SU-DHL-6 (cell line): ENCODE results near the gene CT45A9.
"Not testable (repeated sequence)": the region's sequence is repeated elsewhere in the genome, so short reads cannot be mapped to it uniquely, and the experiment has no call there.

Experiments used
- H2AFZ ChIP-seq: fragments of 200-600 bp; sonication (generic); 2 replicates; pipeline ENCODE4 v1.6.1; 2014; ENCODE audit warnings: low read depth, mild to moderate bottlenecking, moderate library complexity, mixed read lengths, antibody characterized with exemption, low read length; ENCODE audit not compliant: severe bottlenecking
- H3F3A ChIP-seq: fragments of 200-600 bp; shearing (Covaris generic); 2 replicates; pipeline ENCODE4 v1.6.0; 2016; ENCODE audit warnings: antibody characterized with exemption, mild to moderate bottlenecking; ENCODE audit not compliant: insufficient read depth
- H3K27ac ChIP-seq: fragments of 200-600 bp; sonication (generic); 2 replicates; pipeline ENCODE4 v1.5.1; 2016; ENCODE audit warnings: low read depth, mild to moderate bottlenecking, low read length, moderate library complexity, mixed read lengths
- H3K27me3 ChIP-seq: fragments of 200-600 bp; sonication (generic), shearing (Covaris generic); 2 replicates; pipeline ENCODE4 v1.6.0; 2014; ENCODE audit warnings: mild to moderate bottlenecking, low read length
- H3K36me3 ChIP-seq: fragments of 200-600 bp; sonication (generic); 2 replicates; pipeline ENCODE4 v1.6.1; 2014; ENCODE audit warnings: mild to moderate bottlenecking, low read length, mixed read lengths
- H3K4me2 ChIP-seq: fragments of 300-600, 200-600 bp; shearing (Covaris generic), sonication (generic); 2 replicates; pipeline ENCODE4 v1.6.0; 2014; ENCODE audit warnings: low read length, low read depth, mild to moderate bottlenecking; ENCODE audit not compliant: poor library complexity, severe bottlenecking
- H3K4me3 ChIP-seq: fragments of 200-600 bp; sonication (generic); 2 replicates; pipeline ENCODE4 v1.5.1; 2014; ENCODE audit warnings: antibody characterized with exemption, low read length, mild to moderate bottlenecking, mixed read lengths; ENCODE audit not compliant: insufficient read depth, poor library complexity, severe bottlenecking
- H3K79me2 ChIP-seq: fragments of 200-600 bp; sonication (generic); 2 replicates; pipeline ENCODE4 v1.6.1; 2014; ENCODE audit warnings: mild to moderate bottlenecking, low read length, moderate library complexity; ENCODE audit not compliant: insufficient read depth
- H3K9ac ChIP-seq: fragments of 200-600 bp; sonication (generic); 2 replicates; pipeline ENCODE4 v1.7.0; 2014; ENCODE audit warnings: mild to moderate bottlenecking, low read length
- H3K9me2 ChIP-seq: fragments of 200-600 bp; sonication (generic); replicated peaks from 2 replicates; pipeline ENCODE4 v1.6.1; 2014; ENCODE audit warnings: low read length; ENCODE audit not compliant: insufficient read depth
- H3K9me3 ChIP-seq: fragments of 200-600 bp; sonication (generic); 2 replicates; pipeline ENCODE4 v1.6.1; 2014; ENCODE audit warnings: low read length, mixed read lengths; ENCODE audit not compliant: insufficient read depth
- H4K20me1 ChIP-seq: fragments of 200-600 bp; sonication (generic); 2 replicates; pipeline ENCODE4 v1.6.1; 2014; ENCODE audit warnings: low read depth, mild to moderate bottlenecking, antibody characterized with exemption, low read length, moderate library complexity, mixed read lengths
- CTCF ChIP-seq: fragments of 200-600 bp; sonication (generic); IDR thresholded peaks from one replicate; pipeline ENCODE4 v1.5.1; 2017; ENCODE audit warnings: antibody characterized with exemption, mild to moderate bottlenecking, low read length, moderate library complexity; ENCODE audit not compliant: insufficient read depth, poor library complexity, severe bottlenecking
- EZH2phosphoT487 ChIP-seq: fragments of 200-600 bp; sonication (generic), shearing (Covaris generic); conservative IDR thresholded peaks from 2 replicates; pipeline ENCODE4 v1.6.1; 2018; ENCODE audit warnings: mild to moderate bottlenecking, antibody characterized with exemption, low read length, moderate library complexity, mixed read lengths

CT45A9 gene

DNA sequence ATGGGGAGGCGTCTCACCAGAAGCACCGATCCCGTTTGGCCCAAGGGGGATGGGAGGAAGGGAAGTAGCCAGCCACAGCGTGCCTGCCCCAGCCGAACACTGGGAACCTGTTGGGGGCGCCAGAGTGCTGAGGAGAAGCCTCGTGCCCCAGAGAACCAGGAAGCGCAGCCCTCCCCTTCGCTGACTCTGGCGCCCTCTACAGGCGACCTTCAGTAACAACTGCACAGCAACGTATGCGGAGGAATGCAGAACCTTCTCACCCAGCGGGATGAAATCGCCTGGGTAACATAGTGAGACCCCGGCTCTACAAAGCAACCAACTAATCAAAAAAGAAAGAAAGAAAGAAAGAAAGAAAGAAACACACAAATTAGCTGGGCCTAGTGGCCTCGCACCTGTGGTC, at the start of gene CT45A9:
Gene CT45A9, minus strand, starts transcription at position 101 of the 400 bp plus-strand sequence. CDS start 3,751 bp downstream, outside the sequence.
- not testable (repeated sequence) for H3K9me2 ChIP-seq, H2AFZ ChIP-seq, H3K36me3 ChIP-seq, H3K4me2 ChIP-seq, H3K9ac ChIP-seq, H3K79me2 ChIP-seq, H3K4me3 ChIP-seq, H3K9me3 ChIP-seq, H3F3A ChIP-seq, H3K27me3 ChIP-seq, H3K27ac ChIP-seq, H4K20me1 ChIP-seq

- not testable (repeated sequence) for H3K9me2 ChIP-seq, H3K9me3 ChIP-seq, H3K4me2 ChIP-seq, H2AFZ ChIP-seq, H3K36me3 ChIP-seq, H4K20me1 ChIP-seq, H3K79me2 ChIP-seq, H3F3A ChIP-seq, H3K4me3 ChIP-seq, H3K27ac ChIP-seq, H3K9ac ChIP-seq, H3K27me3 ChIP-seq
Measured at GRCh38 chrX:135920516-135920915, 48.9 kb upstream of the CT45A9 start.

DNA sequence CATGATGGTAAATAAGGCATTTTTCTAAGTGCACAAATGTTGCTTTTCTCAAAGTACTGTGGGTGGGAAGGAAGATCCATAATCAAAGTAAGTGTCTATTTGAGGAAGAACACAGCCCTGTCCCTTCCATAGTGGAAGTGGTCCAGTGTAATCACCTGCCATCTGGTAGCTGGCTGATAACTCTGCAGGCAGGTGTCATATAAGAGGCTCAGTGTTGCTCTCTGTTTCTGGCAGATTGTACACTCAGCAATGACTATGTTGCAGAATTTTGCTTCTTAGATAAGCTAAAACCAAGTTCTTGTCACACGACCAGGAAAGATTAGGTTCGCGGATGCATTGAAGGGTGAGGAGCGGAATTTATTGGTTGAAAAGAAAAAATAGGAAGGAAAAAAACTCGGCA, 42.8 kb upstream of the CT45A9 start:
- Histone ChIP-seq H3K36me3 (no peaks in the 10 kb centered on the region), H3K27ac (no peak overlapping the region), H4K20me1 (no peaks in the 10 kb centered on the region), H2AFZ (no peak overlapping the region), H3K79me2 (no peaks in the 10 kb centered on the region), H3K9ac (no peak overlapping the region), H3K9me2 (no peaks in the 10 kb centered on the region), H3K4me2 (no peak overlapping the region), H3K9me3 (no peaks in the 10 kb centered on the region), H3K27me3 (no peaks in the 10 kb centered on the region), H3K4me3 (no peak overlapping the region), H3F3A (no peaks in the 10 kb centered on the region)
- TF ChIP-seq CTCF: no peak
- TF ChIP-seq EZH2phosphoT487: no peak

GRCh38 chrX:135910251-135910650, 38.6 kb upstream of the CT45A9 start:
- H2AFZ ChIP-seq: no peak overlapping the region
- no peaks in the 10 kb centered on the region for H4K20me1 ChIP-seq
- H3K27ac ChIP-seq: no peak overlapping the region
- no peaks in the 10 kb centered on the region for H3K9me2 ChIP-seq
- no peak overlapping the region for H3K4me3 ChIP-seq
- no peaks in the 10 kb centered on the region for H3K27me3 ChIP-seq
- TF ChIP-seq CTCF: no peak
- TF ChIP-seq EZH2phosphoT487: no peak
- no peaks in the 10 kb centered on the region for H3K36me3 ChIP-seq
- H3K9me3 ChIP-seq: no peaks in the 10 kb centered on the region
- no peaks in the 10 kb centered on the region for H3F3A ChIP-seq
- no peaks in the 10 kb centered on the region for H3K79me2 ChIP-seq
- no peak overlapping the region for H3K4me2 ChIP-seq
- no peak overlapping the region for H3K9ac ChIP-seq
